Upper lobe of left lung (tissue), 6 donors: ENCODE data around the gene RBSN. TPM values are rescaled to one million over a fixed set of nuclear protein-coding genes. Genes with fewer than 3 reads are reported as not detected.
A peak's percentile ranks its signal among the peaks of the same experiment; 100 is the strongest.

Source experiments
- ATAC-seq, 2 donors: fragments of 200-7000 bp; cut with Tn5 transposase; one replicate each; pipeline ENCODE4 v1.9.1; 2022; ENCODE audit warnings: mild to moderate bottlenecking in 2 of 2, moderate library complexity in 2 of 2; ENCODE audit not compliant: low FRiP score in 2 of 2
- DNase-seq, 2 donors: peaks; one replicate each; pipeline ENCODE4 v3.0.0-alpha.2; 2019 to 2020
- H3K27ac ChIP-seq, 4 donors: fragments of 200-600 bp; sonication (generic); one replicate each; pipeline ENCODE4 v1.5.1; 2016 to 2019
- H3K27me3 ChIP-seq, 4 donors: fragments of 200-600 bp; sonication (generic); one replicate each; pipeline ENCODE4 v1.5.1; 2017 to 2019
- H3K36me3 ChIP-seq, 4 donors: fragments of 200-600 bp; sonication (generic); one replicate each; pipeline ENCODE4 v1.5.1; 2016 to 2019
- H3K4me1 ChIP-seq, 4 donors: fragments of 200-600 bp; sonication (generic); one replicate each; pipeline ENCODE4 v1.5.1; 2018 to 2019
- H3K4me3 ChIP-seq, 4 donors: fragments of 200-600 bp; sonication (generic); one replicate each; pipeline ENCODE4 v1.5.1; 2017 to 2019; ENCODE audit warnings: mild to moderate bottlenecking in 2 of 4, moderate library complexity in 1 of 4
- H3K9me3 ChIP-seq, 4 donors: fragments of 200-600 bp; sonication (generic); one replicate each; pipeline ENCODE4 v1.5.1; 2018 to 2019
- CTCF ChIP-seq, 6 experiments: fragments of 450-650 bp in 4 of 6; fragments of 200-600 bp in 2 of 6; sonication (generic) in 2 of 6; IDR thresholded peaks; one replicate each; pipeline ENCODE4 v1.5.1; 2016 to 2019; ENCODE audit warnings: antibody characterized with exemption in 6 of 6
- EP300 ChIP-seq, 4 donors: sonication (generic); formaldehyde crosslinking; IDR thresholded peaks; one replicate each; pipeline ENCODE4 v1.5.1; 2017; ENCODE audit warnings: antibody characterized with exemption in 4 of 4, control low read depth in 2 of 4
- POLR2A ChIP-seq, 4 donors: fragments of 450-650 bp; IDR thresholded peaks; one replicate each; pipeline ENCODE4 v1.5.1; 2016 to 2017; ENCODE audit warnings: antibody characterized with exemption in 4 of 4, mild to moderate bottlenecking in 2 of 4
- POLR2AphosphoS5 ChIP-seq, 2 donors: sonication (generic); formaldehyde crosslinking; IDR thresholded peaks; one replicate each; pipeline ENCODE4 v1.5.1; 2017; ENCODE audit warnings: antibody characterized with exemption in 2 of 2
- WGBS, 2 donors: methylation state at CpG; one replicate each; pipeline ENCODE4 v1.1.5; 2017 to 2018; 5-methylcytosine and 5-hydroxymethylcytosine counted together
- total RNA-seq, 6 donors: library from RNA; depleted of rRNA in 4 of 6; stranded (reverse); fragments of >200 nt in 4 of 6; gene quantifications; one replicate each; pipeline versions ENCODE4 v1.1.0 to v1.2.1, GENCODE V29; 2016 to 2021
- donor health status: DM: no; HTN: no; CAD: no; lungs with moderate emphysema.
- donor health status: DM: no; HTN: yes; CAD: no; lungs with severe emphysema.

Gene RBSN
- total RNA-seq, 6 donors from 2014 or later, result 24.5 to 72.3 (median 29.0) TPM

DNA sequence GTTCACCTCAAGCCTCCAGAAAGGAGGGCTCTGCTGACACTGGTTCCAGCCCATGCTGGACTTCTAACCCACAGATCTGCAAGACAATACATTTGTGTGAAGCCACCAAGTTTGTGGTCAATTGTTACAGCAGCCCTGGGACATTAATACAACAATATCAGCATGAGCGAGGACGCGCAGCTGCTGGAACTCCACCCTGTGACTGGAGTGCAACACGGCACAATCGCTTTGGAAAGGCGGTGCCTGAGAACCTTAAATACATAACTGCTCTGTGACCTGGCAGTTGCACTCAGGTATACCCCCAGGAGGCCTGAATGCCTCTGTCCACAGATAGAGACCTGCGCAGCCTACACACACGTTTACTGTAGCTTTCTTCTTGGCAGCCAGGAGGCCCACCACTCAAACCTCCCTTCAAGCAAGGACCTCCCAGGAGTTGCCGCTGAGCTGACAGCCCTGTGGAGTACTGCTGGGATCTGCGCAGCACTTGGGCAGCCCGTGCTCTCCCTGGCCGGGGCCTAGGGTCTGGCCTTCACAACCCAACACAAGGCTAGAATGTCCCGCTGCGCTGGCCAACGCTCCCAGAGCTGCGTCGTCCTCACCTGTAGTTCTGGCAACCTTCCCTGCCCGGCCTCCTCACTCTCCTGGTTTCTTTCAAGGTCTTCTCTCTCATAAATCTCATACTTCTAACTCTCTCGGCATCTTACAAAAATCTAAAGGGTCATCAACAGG is 42.1 kb downstream of the RBSN start:
- WGBS, 2 donors, result 95 to 96% methylated on average over 19 of the region's 19 CpGs
- Histone ChIP-seq H3K4me3 (no peak overlapping the region), H3K9me3 (no peaks in the 10 kb centered on the region), H3K27ac (no peak overlapping the region), H3K27me3 (no peaks in the 10 kb centered on the region), H3K4me1 (peaks cover 0 to 2% (median under 1%) of the 10 kb centered on the region in 4 donors), H3K36me3 (peaks cover 5 to 45% (median 33%) of the 10 kb centered on the region in 4 donors)
- DNase-seq (no peak), ATAC-seq (peak in 1 of 2 donors; percentile 34)
- TF ChIP-seq CTCF (IDR thresholded peaks at IDR 0.05) (no peak), EP300 (IDR thresholded peaks at IDR 0.05) (no peak), POLR2AphosphoS5 (IDR thresholded peaks at IDR 0.05) (no peak), POLR2A (IDR thresholded peaks at IDR 0.05) (no peak)

- peaks cover 5 to 63% (median 41%) of the 10 kb centered on the region in 4 donors for H3K36me3 ChIP-seq
- ATAC-seq (no peak), DNase-seq (no peak)
- H3K27ac ChIP-seq, result no peak overlapping the region
- H3K4me3 ChIP-seq, result no peak overlapping the region
- 88 to 94% methylated on average over 8 of the region's 8 CpGs for WGBS, 2 donors
- no peak for TF ChIP-seq EP300 (IDR thresholded peaks at IDR 0.05)
- TF ChIP-seq POLR2AphosphoS5 (IDR thresholded peaks at IDR 0.05), result no peak
- TF ChIP-seq POLR2A (IDR thresholded peaks at IDR 0.05), result no peak
- TF ChIP-seq CTCF (IDR thresholded peaks at IDR 0.05), result no peak
- peaks cover 0 to 7% (median 5%) of the 10 kb centered on the region in 4 donors for H3K4me1 ChIP-seq
- no peaks in the 10 kb centered on the region for H3K9me3 ChIP-seq
- H3K27me3 ChIP-seq, result no peaks in the 10 kb centered on the region
These were observed 43.9 kb downstream of the RBSN start for GRCh38 chr3:15055019-15055557.

- Histone ChIP-seq H3K27me3 (no peaks in the 10 kb centered on the region), H3K36me3 (peaks cover 14 to 71% (median 50%) of the 10 kb centered on the region in 4 donors), H3K4me3 (no peak overlapping the region), H3K4me1 (peaks cover 0 to 7% (median 5%) of the 10 kb centered on the region in 4 donors), H3K27ac (no peak overlapping the region), H3K9me3 (no peaks in the 10 kb centered on the region)
- TF ChIP-seq POLR2A (IDR thresholded peaks at IDR 0.05), result no peak
- TF ChIP-seq CTCF (IDR thresholded peaks at IDR 0.05), result no peak
- TF ChIP-seq POLR2AphosphoS5 (IDR thresholded peaks at IDR 0.05), result no peak
- no peak for TF ChIP-seq EP300 (IDR thresholded peaks at IDR 0.05)
- DNase-seq (no peak), ATAC-seq (no peak)
- WGBS, 2 donors, result 90 to 95% methylated on average over 4 of the region's 4 CpGs
These were observed 45.4 kb downstream of the RBSN start for GRCh38 chr3:15053541-15053940.

GRCh38 chr3:15052335-15053242 is 46.4 kb downstream of the RBSN start:
- TF ChIP-seq CTCF (IDR thresholded peaks at IDR 0.05), result no peak
- no peak for TF ChIP-seq POLR2A (IDR thresholded peaks at IDR 0.05)
- TF ChIP-seq POLR2AphosphoS5 (IDR thresholded peaks at IDR 0.05), result no peak
- TF ChIP-seq EP300 (IDR thresholded peaks at IDR 0.05), result no peak

More at GRCh38 chr3:15052335-15053242, 46.4 kb downstream of the RBSN start:
- WGBS, 2 donors, result 93 to 95% methylated on average over 14 of the region's 14 CpGs
- Histone ChIP-seq H3K4me3 (no peak overlapping the region), H3K27ac (no peak overlapping the region), H3K4me1 (peaks cover 0 to 7% (median 5%) of the 10 kb centered on the region in 4 donors), H3K36me3 (peaks cover 14 to 71% (median 51%) of the 10 kb centered on the region in 4 donors), H3K27me3 (no peaks in the 10 kb centered on the region), H3K9me3 (no peaks in the 10 kb centered on the region)
- DNase-seq, result no peak
- peak in 1 of 2 donors; percentile 46 for ATAC-seq
